GM18868 (cell line): ENCODE data around the gene DHRS9.

ENCODE experiments used
- ATAC-seq: cut with Tn5 transposase; IDR thresholded peaks from one replicate; pipeline ENCODE4 v1.9.1; 2021; ENCODE audit warnings: mild to moderate bottlenecking, moderate library complexity; ENCODE audit not compliant: unreplicated experiment

The DHRS9 gene

GRCh38 chr2:169065422-169065821, 3.9 kb upstream of the DHRS9 start:
- no peak for ATAC-seq

DNA sequence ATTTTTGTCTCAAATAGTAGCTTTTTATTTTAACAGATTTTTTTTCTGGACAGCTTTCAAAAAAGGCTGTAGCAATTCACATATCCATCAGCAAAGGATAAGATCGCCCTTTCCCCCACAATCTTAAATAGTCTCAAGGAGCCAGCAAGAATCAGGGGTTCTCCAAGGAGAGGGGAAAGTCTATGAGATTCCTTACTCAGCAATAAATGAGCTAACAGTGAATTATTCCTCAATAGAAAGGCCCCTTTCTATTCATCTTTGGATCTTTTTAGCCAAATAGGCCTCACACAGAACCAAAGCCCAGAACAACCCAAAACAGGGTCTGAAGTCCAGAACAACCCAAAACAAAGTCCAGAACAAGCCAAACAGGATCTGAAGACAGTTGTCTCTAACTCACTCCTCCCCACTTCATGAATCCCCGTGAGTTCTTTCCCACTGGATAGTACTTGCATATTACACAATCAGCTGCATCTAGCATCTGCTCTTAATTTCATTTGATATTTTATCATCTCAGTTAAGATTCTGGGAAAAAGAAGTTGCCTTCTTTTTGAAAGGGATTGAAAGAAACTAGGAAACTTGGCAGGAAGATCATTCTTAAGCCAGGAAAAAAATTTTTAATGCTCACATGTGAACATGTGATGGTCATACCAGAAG, 3.4 kb upstream of the DHRS9 start:
- ATAC-seq: no peak

GRCh38 chr2:169066897-169067296, 2.5 kb upstream of the DHRS9 start:
- no peak for ATAC-seq

GRCh38 chr2:169069833-169070232, 470 bp downstream of the DHRS9 start:
- no peak for ATAC-seq

- ATAC-seq: no peak
Observed at GRCh38 chr2:169071455-169071854, 2.1 kb downstream of the DHRS9 start.

GRCh38 chr2:169072163-169072925, 3.0 kb downstream of the DHRS9 start:
- peak; percentile 45 for ATAC-seq

GRCh38 chr2:169073211-169073962, 4.0 kb downstream of the DHRS9 start:
- ATAC-seq: no peak

- peak; percentile 85 for ATAC-seq
Observed at GRCh38 chr2:169073963-169074751, 4.8 kb downstream of the DHRS9 start.

GRCh38 chr2:169077674-169078240, 8.4 kb downstream of the DHRS9 start:
- no peak for ATAC-seq

- peak; percentile 93 for ATAC-seq
Observed at GRCh38 chr2:169080250-169081069, 11.1 kb downstream of the DHRS9 start.

GRCh38 chr2:169081551-169081950, 12.2 kb downstream of the DHRS9 start:
- no peak for ATAC-seq

GRCh38 chr2:169082995-169083394, 13.6 kb downstream of the DHRS9 start:
- peak; percentile 55 for ATAC-seq

- no peak for ATAC-seq
Observed at GRCh38 chr2:169086893-169087467, 17.6 kb downstream of the DHRS9 start.

DNA sequence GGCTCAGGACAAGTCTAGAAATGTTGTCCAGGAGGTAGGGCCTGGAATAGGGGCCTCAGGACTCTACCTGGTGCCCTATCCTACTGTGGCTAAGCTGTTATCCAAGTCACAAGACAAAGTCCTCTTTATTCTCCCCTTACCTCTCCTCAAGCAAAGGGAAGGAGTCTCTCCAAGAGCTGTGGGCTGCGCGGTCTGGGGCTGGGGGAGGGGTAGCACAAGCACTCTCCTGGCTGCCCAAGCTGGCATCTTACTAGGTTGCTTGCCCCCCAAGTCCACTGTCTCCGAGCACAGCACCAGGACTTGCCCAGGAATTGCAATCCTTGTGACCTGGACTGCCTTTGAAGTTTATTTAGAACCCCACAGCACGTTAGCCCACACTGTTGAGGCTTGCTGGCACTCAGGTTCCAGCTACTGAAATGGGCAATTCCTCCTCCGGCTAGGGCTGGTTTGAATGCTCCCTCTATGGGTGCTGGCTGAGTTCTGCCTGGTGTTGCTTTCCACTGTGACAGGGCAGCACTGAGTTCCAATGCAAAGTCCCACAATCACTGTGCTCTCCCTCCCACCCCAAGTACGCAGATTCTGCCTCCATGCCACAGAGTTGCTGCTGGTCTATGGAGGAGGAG, 18.5 kb downstream of the DHRS9 start:
- ATAC-seq: no peak

DNA sequence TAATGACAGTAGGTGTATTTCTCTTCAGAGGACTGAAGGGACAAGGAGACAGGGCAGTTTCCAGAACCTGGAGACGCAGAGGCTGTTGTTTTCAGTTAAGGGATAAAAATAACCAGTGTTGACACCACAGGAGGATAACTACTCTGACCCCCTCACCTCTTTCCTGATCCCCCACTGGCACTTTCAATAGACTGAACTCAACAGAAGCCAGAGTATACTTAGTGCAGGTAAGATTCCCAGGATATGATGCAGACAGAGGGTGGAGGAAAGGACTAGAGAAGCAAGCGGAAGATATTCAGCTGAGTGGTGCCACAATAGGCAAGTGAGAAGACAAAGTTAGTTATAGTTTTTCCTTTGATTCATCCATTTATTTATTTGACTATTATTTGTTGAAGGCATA, 19.8 kb downstream of the DHRS9 start:
- ATAC-seq: no peak

DNA sequence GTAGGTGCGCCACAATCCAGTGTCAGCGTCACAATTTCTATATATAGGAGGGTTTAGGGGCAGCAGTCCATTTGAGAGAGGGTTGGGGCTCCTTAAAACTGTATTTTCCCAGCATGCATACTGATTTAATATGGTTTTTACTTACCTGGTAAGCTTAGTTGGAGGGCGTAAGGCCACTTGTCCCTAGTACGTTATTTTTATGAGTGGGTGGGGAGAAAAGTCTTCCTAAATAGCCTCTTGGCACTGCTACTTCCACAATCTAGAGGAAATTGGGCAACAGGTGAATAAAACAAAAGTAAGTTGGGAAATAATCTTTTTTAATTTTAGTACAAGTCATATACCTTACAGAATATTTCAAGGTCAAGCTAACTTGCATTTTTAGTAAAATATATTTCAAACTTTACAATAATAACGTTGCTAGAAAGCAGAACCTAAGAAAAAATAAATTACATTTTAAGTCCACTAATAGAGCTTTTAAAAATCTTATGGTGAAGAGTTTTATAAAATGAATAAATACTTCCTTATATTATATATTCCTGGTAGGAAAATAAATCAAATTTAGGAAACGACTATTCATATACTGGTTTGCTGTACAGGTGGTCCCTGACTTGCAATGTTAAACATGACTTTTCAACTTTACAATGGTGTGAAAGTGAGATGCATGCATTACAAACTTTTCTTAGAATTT, 20.9 kb downstream of the DHRS9 start:
- ATAC-seq: no peak

DNA sequence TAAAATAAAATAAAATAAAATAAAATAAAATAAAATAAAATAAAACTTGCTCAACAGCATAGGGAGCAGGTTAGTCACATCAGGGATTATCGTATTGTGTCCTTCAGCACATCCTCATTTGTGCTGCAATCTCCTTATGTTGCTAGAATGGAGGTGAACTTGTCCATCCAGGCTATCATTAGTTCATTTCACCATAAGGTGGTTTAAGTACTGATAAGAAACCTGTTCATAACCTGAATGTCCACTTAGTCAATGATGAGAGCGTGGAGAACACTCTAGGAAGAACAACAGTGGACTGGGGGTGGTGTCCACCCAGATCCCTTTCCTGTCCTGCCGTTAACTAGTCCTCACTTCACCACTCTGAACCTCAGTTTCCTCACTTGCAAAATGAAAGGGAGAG, 21.9 kb downstream of the DHRS9 start:
- no peak for ATAC-seq

DNA sequence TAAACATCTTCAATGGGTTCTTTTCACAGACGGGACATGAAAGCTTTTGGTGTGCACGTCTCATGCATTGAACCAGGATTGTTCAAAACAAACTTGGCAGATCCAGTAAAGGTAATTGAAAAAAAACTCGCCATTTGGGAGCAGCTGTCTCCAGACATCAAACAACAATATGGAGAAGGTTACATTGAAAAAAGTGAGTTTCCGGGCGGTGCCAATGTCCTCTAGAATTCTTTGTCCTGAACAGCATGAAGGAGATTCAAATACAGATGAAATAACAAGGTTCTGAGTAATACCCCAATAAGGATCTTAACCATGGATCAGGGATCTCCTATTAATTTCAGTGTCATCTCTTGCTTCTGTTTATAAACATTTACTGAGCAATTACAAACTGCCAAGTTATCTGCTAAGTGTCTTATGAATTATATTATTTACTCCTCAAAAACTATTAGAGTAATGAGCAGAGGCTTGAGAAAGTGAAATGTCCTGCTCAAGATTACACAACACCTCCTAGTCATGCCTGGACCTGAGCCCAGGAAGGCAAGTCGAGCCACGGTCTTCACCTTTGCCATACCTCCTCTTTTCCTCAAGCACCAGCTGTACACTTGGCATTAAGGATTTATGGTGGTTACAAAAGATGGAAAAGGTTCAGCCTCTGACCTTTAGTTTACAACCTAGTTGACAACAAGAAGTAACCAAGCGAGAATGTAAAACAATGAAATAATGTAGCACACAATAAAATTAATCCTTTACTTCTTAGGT, 22.6 kb downstream of the DHRS9 start:
- no peak for ATAC-seq
